Measurements from ENCODE around the gene HAAO.

DNA sequence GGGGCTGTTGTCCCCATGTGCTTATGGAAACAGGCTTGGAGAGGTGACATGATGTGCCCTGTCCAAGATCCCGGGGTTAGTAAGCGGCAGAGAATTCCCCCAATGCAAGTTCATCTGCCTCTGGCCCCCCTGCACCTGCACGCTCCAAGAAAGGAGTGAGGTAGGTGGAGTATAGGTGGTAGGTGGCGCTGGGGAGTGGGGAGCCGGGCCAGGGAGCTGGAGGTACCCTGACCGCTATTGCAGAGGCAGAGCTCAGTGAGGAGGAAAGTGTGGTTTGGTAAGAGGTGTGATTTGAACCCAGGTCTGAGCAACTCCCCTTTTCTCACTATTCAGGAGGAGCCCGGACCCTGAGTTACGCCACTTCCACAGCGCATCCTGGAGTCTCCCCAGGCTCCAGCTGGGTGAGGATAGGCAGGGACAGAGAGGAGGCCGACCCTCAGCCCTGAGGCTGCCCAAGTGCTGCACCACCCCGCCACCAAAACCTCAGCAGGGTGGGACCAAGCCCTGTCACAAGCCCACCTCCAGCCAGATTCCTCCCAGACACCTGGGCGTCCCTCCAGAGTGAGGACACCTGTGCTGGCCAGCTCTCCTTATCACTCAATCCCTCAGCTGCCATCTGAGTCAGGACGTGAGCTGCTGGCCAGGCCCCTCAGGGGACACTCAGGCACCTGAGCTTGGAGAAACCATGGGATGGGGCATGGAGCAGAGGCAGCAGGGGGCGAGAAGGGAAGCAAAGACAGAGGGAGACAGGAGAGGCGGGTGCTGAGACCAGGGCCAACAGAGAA is 5.6 kb downstream of the HAAO start:
- TF ChIP-seq ZNF384 (IDR thresholded peaks at IDR 0.05): no peak
- TF ChIP-seq SUZ12 (IDR thresholded peaks at IDR 0.05): no peak
- no peak for TF ChIP-seq BHLHE40 (IDR thresholded peaks at IDR 0.05; ENCODE audit: borderline replicate concordance)
- no peak for TF ChIP-seq CTBP1 (IDR thresholded peaks at IDR 0.05; ENCODE audit: borderline replicate concordance)
- no peak for TF ChIP-seq ELF4 (IDR thresholded peaks at IDR 0.05)
- no peak for TF ChIP-seq FOXK2 (IDR thresholded peaks at IDR 0.05)
- no peak for TF ChIP-seq HDGF (IDR thresholded peaks at IDR 0.05; ENCODE audit: borderline replicate concordance)
- TF ChIP-seq ARNT (IDR thresholded peaks at IDR 0.05): no peak
